Stimulated activated CD8-positive, alpha-beta memory T cell treated with anti-CD3 and anti-CD28 coated beads, Interleukin-7, amount 100 ng/mL, for 24 hours (primary cell): Measurements from ENCODE around the gene TMEM190.

Source experiments
- DNase-seq: peaks from one replicate; pipeline ENCODE4 v3.0.0-alpha.2; 2020; ENCODE audit warnings: low read depth

Gene TMEM190

GRCh38 chr19:55423225-55424005, 46.8 kb downstream of the TMEM190 start:
- DNase-seq, result no peak

- no peak for DNase-seq
Observed at GRCh38 chr19:55424518-55424917, 47.9 kb downstream of the TMEM190 start.

- no peak for DNase-seq
Observed at GRCh38 chr19:55426042-55426441, 49.4 kb downstream of the TMEM190 start.
